T-helper 1 cell (primary cell): ENCODE measurements around the gene CAPN9.

Source experiments
- DNase-seq, 5 donors: peaks; one replicate each; pipeline ENCODE4 v3.0.0-alpha.2; 2012 to 2020

Gene CAPN9

DNA sequence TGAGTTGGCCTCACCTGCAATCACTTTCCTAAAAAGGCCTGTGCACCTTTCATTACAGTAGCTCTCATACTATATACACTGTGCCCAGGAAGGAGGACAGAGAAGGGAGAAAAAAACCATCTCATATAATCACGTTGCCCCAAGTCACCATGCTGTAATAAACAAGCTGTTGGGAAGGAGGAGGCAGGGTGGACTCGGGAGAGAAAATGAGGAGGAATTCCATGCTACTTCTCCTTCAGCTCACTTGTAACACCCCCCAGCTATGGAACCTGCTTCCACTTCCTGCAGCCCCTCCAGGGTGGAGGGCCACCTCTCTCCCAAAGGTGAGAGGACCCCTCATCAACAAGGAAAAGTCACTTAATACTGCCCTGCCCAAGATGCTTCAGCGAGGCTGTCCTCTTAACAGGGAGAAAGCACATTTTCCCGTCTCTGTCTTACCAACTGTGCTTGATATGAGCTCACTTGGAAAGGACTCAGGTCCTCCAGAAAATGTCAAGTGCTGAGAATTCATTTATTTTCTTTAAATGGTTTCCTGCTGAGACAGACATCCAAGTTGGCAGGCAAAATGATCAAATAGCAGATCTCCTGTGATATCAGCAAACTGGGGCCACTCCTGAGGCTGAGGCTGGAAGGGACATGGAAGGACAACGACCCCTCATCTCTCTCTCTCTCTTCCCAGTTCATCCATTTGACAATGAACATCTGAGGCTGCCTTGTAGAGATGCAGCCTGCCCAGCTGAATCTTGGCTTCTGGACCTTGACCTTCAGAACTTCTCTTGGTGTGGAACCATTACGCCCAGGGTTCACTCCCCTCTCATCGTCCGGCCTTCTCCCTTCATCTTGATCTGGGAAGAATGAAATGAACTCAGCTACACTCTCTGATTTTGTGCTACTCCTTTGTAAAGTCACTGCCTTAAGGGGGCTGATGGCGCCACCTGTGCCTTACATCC lies 54.0 kb downstream of the CAPN9 start:
- no peak for DNase-seq

DNA sequence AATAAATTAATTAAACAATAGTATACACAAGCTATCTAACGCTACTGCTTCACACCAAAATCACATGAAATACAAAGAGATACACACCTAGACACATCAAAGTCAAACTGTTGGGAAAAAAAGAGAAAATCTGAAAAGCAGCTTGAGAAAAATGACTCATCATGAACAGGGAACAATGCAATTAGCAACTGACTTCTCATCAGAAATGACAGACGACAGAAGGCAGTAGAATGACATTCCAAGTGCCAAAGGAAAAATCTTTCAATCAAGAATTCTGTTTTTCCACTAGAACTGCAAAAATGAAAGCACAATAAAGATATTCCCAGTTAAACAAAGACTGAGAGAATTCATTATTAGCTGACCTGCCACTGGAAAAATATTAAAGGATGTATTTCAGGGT lies 57.2 kb downstream of the CAPN9 start:
- no peak for DNase-seq

DNA sequence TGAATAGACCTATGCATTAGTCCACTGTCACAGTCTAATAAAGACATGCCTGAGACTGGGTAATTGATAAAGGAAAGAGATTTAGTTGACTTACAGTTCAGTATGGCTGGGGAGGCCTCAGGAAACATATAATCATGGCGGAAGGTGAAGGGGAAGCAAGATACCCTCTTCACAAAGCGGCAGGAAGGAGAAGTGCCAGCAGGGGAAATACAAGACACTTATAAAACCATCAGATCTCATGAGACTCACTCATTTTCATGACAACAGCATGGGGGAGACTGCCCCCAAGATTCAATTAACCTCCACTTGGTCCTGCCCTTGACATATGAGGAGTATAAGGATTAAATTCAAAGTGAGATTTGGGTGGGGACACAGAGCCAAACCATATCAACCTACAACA lies 59.4 kb downstream of the CAPN9 start:
- DNase-seq: no peak

GRCh38 chr1:230807029-230807428 lies 59.8 kb downstream of the CAPN9 start:
- no peak for DNase-seq

- DNase-seq: no peak
Observed at GRCh38 chr1:230807561-230808280, 60.5 kb downstream of the CAPN9 start.

- DNase-seq: no peak
Observed at GRCh38 chr1:230808281-230808872, 61.2 kb downstream of the CAPN9 start.

DNA sequence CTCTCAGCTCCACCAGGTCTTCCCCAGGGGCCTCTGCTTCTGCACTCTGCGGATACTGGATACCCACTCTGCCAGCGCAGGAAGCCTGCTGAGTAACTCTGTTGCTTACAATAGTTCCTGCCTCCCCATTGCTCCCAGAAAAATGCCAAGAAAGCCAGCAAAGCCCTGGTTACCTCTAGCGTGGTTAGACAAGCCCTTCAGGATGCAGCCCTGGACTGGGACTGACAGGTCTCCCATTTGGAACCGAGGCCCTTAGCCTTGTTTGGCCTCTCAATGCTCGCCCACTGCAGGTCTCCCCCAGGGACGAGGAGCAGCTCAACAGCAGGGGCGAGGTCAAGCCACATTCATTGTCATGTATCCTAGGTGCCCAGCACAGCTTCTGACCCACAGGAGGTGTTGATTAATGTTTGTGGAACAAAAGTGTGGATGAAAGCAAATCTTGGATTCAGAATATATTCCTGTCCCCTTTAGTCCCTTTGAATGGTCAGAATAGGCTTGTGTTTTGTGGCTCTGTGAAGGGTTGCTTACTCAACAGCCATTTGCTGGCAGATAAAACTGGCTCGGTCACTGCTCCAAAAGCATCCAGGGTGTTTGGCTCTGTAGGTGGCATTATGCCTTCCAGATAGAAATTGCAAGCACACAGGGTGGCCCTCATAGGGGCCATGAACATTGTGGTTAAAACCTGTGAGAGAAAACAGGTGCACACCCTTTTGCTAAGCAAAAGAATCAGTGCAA lies 62.2 kb downstream of the CAPN9 start:
- DNase-seq: no peak

GRCh38 chr1:230812568-230812967 lies 65.4 kb downstream of the CAPN9 start:
- DNase-seq: no peak

DNA sequence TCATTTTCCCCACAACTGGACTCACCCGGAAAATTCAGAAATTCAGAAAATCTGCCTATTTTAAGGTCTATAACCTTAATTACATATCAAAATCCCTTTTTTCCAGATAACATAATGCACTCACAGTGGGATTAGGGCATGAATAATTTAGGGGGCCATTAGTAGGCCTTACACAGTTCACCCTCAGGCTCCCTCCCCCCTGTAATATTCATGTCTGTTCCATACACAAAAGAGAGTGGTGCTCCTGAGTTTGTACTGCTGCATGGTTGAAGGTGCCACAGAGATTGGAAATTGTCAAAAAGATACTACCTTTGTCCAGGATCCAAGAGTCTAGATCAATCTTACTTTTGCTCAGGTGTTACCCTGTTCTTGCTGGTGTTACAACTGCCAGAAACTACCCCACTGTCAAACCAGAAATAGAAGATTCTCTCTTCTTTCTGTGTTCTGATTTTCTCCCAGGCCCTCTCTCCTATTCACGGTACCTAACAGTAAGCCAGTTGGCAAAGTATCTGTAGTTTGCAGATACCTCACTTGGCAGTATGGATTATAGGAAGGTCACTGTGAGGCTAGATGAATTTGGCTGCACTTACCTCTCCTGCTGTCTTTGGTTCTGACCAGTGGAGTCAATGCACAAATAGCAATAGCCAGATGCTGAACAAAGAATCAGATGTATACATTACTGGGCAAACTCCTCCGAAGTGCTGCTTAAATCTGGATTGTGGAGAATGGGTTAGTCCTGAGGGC lies 67.9 kb downstream of the CAPN9 start:
- DNase-seq: no peak

DNA sequence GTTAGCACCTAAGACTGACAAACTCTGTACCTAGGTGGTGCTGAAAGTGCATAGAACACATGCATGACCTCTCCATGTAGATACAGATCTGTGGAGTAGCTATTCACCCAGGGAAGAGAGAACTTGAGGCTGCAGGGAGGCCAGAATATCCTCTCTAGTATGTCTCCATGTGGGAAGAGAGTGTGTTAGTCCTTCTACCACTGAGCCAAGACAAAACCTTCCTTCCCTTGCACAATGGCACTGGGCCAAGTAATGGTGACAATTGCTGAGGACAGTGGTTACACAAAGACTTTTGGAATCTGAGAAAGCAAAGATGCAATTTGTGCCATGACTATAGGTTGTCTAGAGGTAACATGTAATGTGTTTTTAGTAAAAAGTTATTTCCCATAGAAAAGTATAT lies 68.8 kb downstream of the CAPN9 start:
- DNase-seq: no peak

GRCh38 chr1:230818367-230818766 lies 71.2 kb downstream of the CAPN9 start:
- DNase-seq: no peak

DNA sequence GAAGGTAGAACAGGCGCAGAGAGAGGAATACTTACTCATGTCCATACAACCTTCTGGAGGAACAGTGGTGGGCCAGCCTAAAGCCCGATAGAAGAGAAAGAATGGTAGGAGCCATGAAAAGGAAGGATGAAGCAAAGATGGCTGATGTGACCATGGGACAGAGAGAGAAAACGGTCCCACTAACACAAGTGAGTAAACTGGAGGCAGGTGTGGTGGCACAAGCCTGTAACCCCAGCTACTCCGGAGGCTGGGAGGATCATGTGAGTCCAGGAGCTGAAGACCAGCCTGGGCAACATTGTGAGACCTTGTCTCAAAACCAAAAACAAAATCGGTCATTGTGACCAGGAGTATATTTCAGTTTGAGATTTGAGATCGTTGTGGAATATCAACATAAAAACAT lies 71.7 kb downstream of the CAPN9 start:
- DNase-seq: no peak

GRCh38 chr1:230819976-230820375 lies 72.8 kb downstream of the CAPN9 start:
- DNase-seq: no peak

- DNase-seq: no peak
Observed at GRCh38 chr1:230820568-230820967, 73.4 kb downstream of the CAPN9 start.

GRCh38 chr1:230821346-230821745 lies 74.2 kb downstream of the CAPN9 start:
- no peak for DNase-seq

DNA sequence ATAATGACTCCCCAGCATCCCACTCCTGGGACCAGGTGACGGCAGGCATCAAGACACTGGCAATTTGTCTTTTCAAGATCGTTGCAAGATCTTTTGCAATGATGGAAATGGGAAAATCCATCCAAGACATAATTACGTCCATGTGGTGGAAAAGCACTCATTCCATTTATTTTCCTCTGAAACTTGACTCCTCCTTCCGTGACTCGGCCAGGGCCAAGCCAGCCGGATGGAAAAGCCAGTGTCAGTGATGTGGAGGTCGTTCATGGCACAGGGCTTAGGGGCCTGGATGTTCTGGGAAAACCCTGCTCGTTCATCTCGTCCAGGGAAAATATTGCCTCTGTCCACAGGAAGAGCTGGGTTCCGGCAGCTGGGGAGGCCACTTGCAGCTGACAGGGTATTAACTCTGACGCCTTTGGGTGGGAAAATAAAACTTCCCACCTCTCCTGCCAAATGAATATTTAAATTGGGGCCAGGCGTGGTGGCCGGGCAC lies 74.9 kb downstream of the CAPN9 start:
- no peak for DNase-seq

- no peak for DNase-seq
Observed at GRCh38 chr1:230823426-230823825, 76.2 kb downstream of the CAPN9 start.

DNA sequence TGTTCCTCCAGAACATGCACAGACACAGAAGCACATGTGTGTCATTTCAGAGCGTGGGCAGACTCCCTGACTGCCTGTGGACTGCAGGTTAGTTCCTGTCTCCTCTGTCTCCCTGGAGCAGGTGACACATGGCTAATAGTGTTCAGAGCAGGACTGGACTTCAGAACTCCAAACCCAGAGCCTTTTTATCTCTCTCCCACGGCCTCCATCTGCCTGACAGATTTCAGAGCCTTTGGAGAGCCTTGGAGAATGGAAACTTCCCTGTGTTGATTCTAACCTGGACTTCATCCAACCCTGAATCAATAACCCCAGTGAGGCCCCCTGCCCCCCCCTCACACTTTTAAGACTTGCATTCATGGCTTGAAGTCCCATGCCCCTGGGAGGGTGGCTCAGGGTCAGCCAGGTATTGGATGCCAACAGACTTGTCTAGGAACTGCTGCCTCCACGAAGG lies 76.8 kb downstream of the CAPN9 start:
- DNase-seq: no peak

GRCh38 chr1:230824551-230824918 lies 77.3 kb downstream of the CAPN9 start:
- no peak for DNase-seq

- no peak for DNase-seq
Observed at GRCh38 chr1:230824919-230825721, 77.9 kb downstream of the CAPN9 start.

DNA sequence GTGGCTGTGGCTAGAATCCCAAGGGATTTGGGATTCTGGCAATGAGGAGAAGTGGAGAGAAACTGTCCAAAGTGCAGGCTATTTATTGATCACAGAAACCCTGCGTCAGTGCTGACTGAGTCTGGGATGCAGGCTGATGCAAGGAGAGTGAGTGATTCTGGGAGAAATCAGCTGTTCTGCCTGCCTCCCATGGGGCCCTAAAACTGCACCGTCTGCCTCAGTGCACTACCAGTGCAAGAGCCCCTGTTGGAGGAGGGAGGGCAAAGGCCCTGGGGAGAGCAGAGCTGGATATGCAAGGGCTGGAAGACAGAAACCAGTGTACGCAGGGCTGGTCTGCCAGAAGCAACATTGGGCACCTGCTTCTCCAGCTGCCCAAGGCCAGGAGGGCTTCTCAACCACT lies 78.6 kb downstream of the CAPN9 start:
- DNase-seq: no peak
